Central memory CD4-positive, alpha-beta T cell (primary cell): ENCODE results near the gene ADK.
"Not testable (repeated sequence)": the region's sequence is repeated elsewhere in the genome, so short reads cannot be mapped to it uniquely, and the experiment has no call there.

Experiments used
- DNase-seq: peaks from one replicate; pipeline ENCODE4 v3.0.0; 2022

Gene ADK

DNA sequence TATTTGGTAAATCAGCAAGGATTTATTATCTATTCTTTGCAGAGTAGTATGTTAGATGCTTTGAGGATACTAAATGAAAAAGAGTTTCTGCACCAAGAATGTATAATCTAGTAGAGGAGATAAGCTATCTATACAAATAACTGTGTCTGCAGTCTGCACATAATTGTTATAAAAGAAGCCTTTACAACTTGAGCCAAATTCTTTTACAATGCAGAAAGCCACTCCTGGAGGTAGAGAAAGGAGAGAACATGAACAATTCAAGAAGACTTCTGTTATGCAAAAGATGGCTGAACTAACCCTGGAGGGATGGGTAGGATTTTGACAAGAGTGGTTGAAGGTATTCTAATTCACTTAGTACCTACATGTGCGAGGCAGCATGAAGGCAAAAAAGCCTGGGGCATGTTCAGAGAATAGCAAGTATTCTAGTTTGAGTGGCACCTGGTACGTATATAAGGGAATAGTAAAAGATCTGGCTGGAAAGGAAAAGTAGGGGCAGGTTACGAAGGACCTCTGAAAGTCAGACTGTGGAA is 424.2 kb downstream of the ADK start:
- no peak for DNase-seq

DNA sequence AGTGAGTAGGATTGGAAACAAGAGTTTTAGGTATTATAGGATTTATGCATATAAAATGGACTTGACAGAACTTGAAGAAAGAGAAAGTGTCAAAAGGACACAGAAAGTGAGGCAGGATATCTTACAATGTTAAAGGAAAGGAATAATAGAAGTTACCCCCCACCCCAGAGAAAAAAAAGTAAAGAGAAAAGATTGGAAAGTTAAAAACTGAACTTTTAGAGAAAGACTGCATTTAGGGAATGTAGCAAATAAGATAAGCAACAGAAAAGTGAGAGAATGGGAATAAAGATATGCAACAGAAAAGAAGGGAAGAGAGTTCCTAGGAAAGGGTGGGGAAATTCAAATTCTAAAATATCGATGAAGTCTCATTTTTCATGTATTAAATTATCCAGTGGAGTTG is 424.9 kb downstream of the ADK start:
- DNase-seq, result no peak

DNA sequence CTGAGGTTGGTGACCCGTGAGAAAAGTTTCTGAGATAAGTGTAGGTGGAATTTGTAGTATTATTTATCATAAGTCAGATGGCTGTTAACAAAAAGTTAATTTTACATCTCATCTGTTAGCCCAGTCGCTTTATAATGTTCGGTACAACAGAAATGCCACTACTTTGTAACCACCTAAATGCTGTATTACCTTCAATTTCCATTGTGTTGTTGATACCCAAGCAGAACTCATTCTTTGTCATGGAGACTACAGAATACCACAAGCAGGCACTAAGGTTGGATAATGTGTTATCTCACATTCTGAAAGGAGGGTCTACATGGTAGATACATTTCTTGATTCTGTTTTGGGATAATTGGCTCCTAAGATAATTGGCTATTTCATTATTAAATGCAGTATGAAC is 425.6 kb downstream of the ADK start:
- no peak for DNase-seq

DNA sequence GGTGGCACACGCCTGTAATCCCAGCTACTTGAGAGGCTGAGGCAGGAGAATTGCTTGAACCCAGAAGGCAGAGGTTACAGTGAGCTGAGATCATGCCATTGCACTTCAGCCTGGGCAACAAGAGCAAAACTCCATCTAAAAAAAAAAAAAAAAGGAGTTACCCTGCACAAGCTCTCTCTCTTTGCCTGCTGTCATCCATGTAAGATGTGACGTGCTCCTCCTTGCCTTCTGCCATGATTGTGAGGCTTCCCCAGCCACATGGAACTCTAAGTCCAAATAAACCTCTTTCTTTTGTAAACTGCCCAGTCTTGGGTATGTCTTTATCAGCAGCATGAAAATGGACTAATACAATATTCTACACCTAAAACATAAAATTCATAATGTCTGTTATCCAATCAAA is 429.4 kb downstream of the ADK start:
- not testable (repeated sequence) for DNase-seq

DNA sequence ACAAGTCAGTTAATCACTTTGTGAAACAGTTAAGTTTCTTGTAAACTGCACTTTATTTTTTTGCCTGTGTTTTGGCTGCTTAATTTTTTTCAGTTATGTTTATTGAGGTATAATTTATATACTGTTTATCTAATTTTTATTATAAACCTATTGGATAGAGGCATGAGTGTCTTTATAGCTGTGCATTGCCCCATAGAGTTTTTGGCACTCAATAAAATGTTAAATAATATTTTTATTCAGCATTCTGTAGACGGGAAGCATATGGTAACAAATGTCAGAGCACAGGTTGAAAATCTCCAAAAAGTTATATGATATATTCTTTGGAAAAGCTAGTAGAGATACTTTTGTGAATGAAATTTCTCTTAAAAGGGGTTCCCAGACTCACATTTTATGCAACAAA is 431.5 kb downstream of the ADK start:
- no peak for DNase-seq

DNA sequence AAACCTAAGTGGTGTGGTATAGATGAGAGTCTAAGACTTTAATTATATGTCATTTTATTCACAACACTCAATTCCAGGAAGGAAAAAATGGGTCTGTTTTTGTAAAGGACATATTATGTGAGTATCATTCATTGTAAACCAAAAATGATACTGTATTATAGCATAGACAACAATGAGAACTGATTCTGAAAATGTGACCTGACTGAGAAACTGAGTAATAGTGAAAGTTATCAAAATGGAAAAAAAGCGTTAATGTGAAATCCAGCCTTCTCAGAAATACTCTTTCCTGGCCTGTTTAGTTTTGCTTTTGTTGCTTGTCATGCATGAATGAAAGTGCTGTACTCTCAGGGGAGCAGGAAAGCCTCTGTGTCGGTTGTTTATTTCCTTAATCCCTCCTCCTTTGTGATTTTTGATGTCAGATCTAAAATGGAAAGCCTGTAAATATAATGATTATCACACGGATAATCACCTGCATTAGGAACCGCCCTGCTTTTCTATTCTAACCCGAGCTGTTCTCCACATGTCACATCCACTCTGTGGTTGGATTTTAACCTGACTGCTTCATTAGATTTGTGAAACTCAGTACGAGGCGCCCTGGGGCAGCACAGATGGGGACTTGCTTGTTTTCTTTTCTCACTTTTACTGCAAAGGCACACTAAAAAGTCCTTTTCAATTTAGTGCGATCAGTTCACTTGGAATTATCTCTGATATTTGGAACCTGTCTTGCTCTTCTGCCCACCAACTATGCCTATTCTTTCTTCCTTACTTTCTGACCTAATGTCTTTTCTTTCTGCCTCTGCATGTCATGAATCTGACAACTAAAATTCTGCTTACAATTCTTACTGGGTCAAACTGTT is 434.4 kb downstream of the ADK start:
- peak; percentile 70 for DNase-seq

DNA sequence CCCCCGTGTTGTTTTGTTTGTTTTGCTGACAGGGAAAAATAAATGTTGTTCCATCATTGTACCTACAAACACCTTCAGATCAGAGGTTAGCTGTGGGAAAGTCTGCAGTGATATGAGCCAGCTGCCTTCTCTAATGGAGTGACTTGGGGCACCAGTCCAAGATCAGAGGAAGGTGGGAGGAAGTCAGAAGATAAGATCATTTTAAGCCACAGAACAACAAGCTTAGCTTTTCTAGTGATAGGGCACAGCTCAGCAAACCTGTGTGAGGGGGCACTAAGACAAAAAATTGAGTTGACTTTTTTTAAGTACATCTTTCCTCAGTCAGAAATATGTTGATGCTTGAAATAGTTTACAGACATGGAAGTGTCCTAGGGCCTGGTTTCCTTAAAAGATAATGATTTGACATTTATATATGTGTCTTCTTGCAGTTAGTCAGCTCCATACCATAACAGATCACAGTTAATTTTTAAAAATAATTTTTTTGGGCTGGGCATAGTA is 435.1 kb downstream of the ADK start:
- DNase-seq, result peak; percentile 80

DNA sequence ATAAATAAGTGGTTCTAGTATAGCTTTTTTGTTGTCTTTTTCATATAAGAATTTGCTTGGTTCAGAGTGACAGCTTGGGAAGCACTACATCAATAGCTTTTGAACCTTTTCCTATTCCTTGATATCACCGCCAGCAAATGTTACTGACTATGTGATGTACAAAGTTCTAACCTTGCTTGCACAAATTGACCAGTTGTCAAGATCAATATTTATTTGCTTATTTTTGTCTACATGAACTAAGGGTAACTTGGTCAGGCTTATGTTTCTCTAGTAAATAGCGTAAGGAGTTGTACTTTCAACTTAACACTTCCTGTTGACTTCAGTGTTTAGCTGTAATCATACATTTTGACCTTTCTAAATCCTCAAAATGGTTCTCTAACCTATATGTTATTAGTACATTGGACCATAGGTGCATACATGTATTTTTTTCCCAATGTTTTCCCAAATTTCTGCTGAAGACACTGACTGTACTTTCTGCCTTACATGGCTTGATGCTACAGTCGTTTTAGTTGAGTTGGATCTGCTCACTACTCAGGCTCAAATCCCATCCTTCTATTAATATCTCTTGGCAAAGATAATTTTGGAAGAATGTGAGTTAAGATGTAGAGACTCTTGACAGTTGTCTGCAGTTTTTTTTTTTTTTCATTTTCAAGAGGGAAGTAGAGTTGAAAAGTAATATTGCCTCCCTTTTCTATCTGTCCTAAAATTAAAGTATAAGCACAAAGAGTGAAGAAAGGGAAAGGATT is 436.3 kb downstream of the ADK start:
- DNase-seq, result no peak

DNA sequence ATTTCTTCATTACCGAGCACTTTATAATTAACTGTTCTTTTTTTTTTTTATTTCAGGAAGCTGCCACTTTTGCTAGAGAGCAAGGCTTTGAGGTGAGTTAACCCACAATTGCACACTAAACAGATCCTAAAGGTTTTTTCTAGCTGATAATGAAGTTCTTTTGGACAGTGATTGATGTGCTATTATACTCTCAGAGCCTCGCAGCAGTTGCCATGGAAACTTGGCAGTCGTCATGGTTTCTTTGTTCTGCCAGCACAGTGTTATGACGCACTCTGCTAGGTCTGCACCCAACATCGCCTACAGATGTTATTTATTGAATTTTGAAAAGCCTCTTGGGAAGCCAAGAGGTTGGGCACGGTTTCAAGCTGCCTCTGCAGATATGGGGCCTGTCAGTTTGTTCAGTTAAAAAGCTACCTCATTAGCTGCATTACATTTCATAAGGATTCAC is 438.2 kb downstream of the ADK start:
- DNase-seq, result peak; percentile 95

DNA sequence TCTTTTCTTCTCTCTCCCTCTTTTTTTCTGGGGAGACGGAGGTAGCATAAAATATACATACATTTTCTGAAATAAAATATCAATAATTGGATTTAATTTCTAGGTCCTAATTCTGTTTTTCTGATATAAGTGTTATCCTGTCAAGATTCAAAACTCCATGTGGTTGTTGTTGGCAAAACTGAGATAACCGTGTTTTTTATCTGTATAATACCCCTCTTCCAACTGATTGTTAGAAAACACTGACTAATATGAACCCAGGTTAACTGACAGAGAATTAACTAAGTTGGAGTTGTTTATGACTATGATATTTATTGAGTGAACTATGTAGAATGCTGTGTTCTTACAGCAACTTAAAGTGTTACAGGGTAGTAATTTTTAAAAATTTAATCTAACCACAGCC is 438.8 kb downstream of the ADK start:
- no peak for DNase-seq

DNA sequence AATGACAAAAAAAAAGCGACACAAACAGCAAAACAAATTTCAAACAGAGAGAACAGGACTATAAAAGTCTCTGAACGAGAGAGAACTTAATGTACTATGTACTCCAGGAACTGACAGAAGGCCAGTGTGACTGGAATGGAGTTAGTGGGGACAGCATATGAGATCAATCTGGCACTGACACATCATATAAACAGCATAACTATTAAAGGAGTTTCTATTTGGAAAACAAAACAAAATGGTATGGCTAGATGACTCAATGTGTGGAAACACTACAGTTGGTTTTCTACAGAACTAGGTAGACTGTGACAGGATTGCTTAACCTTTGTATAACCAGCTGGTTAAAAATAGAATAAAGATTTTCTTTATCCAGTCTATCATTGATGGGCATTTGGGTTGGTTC is 442.4 kb downstream of the ADK start:
- no peak for DNase-seq

DNA sequence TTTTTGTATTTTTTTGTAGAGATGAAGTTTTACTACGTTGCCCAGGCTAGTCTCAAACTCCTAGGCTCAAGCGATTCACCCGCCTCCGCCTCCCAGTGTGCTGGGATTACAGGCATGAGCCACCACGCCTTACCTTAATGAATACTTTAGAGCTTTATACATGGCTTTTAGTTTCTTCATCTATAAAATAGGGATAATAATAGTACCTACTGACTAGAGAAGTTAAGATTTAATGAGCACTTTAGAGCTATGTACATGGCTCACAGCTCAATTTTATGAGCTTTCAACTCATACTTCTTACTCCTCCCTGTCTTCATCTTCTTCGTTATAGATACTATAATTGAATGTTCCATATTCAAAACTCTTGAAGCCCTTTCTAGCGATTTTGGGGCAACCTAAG is 445.7 kb downstream of the ADK start:
- DNase-seq, result no peak

DNA sequence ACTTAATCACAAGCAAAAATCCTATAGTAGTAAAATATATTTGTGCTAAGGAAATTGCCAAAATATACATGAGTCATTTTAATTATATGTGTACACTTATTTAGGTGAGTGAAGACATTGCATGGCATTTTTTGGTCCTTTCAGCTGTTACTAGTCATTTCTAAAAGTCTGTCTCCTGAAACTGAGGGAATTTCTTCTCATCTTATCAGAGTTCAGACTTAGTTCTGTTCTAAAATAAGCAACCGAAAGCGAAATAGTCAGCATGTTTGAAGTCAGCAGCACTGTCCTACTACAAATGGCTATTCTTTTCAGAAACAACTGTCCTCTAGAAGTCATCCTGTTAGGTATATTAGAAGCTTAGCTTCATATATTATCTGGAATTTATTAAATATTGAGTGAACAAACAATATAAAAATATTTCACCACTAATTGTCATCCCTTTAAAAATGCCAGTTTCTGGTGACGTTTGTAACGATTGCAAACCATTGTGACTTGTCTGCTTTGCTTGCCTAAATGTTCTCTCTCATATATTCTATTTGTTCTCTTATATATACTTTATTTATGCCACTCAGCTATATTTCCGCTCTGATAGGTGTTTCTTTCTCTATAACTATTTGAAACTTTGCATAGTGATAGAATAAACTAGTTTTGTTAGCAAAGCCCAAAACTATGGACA is 448.0 kb downstream of the ADK start:
- no peak for DNase-seq

DNA sequence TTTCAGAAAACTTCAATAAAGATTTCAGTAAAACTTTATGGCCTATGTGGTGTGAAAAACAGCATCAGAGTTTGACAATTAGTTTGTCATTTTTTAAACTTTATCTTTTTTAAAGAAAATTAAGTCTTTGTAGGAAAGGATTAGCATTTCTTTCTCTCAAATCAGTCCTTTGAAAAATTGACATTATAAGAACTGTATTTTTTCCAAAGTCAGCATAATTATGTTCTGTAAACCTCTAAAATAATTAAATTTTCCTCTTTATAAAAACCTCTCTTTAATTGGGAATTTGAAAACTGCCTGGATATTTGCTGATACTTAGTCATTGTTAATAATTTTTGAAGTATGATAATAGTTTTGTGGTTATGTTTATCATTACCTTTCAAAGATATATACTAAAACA is 448.7 kb downstream of the ADK start:
- no peak for DNase-seq

DNA sequence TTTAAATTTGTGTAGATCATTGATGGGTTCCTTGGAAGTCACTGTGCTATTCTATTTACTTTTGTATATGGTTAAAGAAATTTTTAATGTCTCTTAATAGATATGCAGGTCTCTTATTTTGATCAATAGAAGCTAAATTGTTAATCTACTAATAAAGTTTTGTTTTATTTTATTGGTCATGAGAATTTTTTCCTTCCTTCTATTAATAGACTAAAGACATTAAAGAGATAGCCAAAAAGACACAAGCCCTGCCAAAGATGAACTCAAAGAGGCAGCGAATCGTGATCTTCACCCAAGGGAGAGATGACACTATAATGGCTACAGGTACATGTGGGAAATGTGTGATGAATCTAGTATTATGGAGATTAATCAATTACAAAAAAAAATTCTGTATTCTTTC is 449.1 kb downstream of the ADK start:
- DNase-seq, result no peak

DNA sequence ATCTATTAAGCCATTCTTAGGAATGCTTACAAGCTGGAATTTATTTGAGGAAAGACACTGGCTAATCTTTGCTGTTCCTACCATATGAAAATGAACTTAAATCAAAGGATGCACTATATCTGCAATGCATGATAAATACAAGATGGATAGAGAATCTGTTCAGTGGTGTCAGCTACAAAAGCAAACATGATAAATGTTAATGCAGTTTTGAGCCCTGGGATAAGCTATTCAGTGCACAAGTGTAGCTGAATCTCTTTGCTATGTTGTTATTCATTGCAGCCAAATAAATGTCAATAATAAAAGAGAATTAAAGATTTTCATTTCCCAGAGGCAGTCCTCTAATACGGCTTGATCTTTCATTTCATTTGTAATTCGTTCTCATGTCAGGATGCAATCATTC is 451.6 kb downstream of the ADK start:
- no peak for DNase-seq

DNA sequence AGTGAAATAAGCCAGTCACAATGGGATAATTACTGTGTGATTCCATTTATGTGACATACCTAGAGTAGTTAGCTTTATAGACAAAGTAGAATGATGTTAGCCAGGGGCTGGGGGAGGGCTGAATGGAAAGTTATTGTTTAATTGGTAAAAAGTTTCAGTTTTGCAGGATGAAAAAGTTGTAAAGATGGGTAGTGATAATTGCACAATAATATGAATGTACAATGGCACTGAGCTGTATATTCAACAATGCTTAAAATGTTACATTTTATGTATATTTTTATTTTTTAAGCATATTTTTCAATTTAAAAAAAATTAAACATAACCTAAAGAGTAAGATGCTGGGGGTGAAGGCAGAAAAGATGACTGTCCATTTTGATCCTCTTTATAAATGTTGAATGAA is 459.3 kb downstream of the ADK start:
- no peak for DNase-seq

DNA sequence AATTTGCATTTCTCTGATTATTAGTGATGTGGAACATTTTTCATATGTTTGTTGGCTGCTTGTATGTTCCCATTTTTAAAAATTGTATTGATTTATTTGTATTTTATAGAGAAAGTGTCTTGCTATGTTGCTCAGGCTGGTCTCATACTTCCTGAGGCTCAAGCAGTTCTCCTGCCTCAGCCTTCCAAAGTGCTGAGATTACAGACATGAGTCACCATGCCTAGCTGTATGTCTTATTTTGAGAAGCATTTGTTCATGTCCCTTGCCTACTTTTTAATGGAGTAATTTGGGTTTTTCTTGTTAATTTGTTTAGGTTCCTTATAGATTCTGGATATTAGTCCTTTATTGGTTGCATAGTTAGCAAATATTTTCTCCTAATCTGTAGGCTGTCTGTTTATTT is 461.2 kb downstream of the ADK start:
- DNase-seq, result no peak

DNA sequence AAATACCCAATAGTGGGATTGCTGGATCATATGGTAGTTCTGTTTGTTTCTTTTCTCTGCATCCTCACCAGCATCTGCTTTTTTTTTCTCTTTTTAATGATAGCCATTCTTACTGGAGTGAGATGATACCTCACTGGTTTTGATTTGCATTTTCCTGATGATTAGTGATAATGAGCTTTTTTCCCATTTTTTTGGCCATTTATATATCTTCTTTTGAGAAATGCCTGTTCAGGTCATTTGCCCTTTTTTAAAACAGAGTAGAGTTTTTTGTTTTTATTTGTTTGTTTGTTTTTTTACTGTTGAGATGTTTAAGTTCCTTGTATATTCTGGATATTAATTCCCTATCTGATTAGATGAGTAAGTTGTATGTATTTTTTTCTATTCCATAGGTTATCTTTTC is 469.6 kb downstream of the ADK start:
- no peak for DNase-seq

DNA sequence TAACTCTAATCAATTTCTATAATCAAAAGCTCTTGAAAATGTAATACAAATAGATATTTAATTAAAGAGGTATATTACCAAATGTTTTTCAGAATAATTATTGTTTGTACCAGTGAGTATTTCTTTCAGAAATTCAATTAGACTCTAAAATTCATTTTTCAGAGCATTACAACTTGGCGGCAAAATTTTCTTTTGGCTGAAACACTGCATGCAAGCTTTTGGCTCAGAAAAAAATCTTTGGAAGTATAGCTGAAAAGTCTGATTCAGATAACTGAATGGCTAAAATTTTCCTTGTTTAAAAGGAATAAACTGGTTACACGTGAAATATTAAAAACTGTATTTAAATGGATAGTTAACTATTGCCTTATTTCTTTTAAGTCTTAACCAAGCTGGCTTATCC is 472.8 kb downstream of the ADK start:
- no peak for DNase-seq

DNA sequence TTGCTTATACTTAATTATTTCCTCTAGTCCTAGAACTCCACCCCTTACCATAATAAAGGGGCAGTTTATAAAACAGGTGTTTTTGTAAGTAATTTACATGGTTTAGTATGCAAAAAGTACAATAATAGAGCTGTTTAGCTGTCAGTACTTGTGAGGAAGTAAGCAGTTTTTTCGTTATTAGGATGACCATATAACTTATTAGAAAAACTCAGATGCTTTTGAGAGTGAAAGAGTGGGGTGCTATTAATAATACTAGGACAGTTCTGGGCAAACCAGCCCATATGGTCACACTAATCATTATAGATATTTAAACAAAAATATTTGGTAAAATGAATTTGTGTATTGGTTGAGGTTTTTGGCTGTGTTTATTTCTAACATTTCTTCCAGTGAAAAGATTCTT is 473.5 kb downstream of the ADK start:
- no peak for DNase-seq

DNA sequence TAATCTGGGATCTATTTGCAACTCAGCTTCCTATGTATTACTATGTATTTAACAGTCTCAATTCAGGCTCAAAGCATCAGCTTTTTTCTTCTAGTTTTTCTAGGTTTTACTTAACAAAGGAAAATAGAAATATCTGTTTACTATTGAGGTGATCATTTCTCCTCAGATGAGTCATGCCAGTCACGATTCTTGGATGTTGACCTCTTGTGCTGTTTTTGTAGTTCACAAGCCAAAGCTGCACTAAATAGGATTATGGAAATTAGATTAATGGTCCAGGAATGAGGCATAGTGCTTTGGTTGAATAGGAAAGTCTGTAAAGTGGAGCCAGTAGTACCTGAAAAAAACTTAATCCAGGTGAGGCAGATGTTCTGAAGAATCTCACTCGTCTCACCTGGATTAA is 477.1 kb downstream of the ADK start:
- DNase-seq, result no peak

DNA sequence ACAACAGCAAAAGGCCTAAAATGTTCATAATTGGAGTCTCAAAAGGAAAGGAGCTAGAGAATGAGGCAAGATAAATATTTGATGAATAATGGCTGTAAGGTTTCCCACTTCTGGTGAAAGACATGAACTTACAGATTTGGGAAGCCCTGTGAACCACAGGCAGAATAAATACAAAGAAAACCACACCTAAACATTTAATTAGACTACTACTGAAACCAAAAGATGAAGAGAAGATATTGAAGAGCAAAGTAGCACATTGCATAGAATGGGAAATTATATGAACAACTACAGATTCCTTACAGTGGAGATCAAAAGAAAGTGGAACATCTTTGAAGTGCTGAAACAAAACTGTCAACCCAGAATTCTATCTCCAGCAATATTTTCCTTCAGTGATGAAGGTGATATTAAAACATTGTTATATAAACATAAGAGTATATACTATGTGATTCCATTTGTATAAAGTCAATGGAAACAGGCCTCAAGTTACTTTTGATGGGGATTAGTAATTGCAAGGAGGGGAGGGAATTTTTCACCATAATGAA is 484.0 kb downstream of the ADK start:
- no peak for DNase-seq
